GM12873 (cell line): ENCODE measurements around the gene DPP3.

Experiments used
- TF ChIP-seq, protein P1 (sequence below): IDR thresholded peaks from 2 replicates; pipeline ENCODE4 v1.5.1; 2012; ENCODE audit warnings: low read depth, mild to moderate bottlenecking, moderate library complexity, low read length, control low read depth; ENCODE audit not compliant: insufficient read depth; ENCODE audit errors: missing control alignments

DPP3 gene

DNA sequence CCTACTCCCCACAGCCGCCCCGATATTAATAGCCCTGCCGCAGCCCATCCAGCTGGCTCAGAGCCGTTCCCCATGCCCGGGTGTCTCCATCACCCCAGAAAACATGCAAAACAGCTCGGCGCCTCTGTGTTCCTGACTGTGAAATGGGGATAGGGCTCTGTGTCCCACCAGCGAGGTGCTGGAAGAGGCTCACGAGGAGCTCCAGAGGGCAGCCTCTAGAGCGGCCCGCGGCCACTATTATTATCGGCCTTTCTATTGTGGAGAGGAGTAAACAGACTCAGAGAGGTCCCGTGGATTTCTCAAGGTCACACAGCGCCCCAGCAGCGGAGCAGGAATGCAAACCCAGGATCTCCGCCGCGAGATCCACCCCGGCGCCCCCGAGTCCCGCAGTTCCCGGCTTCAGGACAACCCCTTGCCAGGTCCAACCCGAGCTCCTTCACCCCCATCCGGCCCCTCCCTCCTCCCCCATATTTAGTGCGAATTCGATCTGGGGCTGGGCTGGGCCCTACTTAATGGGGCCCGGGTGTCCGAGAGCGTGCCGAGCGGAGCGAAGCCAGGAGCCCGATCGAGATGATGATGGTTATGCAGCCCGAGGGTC, 66.2 kb downstream of the DPP3 start, which contains the start of gene ACTN3:
Gene ACTN3 (plus strand): TSS at position 536 of the 598 bp plus-strand sequence. CDS start 35 bp downstream, at position 571.
- TF ChIP-seq, protein P1, sequence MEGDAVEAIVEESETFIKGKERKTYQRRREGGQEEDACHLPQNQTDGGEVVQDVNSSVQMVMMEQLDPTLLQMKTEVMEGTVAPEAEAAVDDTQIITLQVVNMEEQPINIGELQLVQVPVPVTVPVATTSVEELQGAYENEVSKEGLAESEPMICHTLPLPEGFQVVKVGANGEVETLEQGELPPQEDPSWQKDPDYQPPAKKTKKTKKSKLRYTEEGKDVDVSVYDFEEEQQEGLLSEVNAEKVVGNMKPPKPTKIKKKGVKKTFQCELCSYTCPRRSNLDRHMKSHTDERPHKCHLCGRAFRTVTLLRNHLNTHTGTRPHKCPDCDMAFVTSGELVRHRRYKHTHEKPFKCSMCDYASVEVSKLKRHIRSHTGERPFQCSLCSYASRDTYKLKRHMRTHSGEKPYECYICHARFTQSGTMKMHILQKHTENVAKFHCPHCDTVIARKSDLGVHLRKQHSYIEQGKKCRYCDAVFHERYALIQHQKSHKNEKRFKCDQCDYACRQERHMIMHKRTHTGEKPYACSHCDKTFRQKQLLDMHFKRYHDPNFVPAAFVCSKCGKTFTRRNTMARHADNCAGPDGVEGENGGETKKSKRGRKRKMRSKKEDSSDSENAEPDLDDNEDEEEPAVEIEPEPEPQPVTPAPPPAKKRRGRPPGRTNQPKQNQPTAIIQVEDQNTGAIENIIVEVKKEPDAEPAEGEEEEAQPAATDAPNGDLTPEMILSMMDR, result no peak

DNA sequence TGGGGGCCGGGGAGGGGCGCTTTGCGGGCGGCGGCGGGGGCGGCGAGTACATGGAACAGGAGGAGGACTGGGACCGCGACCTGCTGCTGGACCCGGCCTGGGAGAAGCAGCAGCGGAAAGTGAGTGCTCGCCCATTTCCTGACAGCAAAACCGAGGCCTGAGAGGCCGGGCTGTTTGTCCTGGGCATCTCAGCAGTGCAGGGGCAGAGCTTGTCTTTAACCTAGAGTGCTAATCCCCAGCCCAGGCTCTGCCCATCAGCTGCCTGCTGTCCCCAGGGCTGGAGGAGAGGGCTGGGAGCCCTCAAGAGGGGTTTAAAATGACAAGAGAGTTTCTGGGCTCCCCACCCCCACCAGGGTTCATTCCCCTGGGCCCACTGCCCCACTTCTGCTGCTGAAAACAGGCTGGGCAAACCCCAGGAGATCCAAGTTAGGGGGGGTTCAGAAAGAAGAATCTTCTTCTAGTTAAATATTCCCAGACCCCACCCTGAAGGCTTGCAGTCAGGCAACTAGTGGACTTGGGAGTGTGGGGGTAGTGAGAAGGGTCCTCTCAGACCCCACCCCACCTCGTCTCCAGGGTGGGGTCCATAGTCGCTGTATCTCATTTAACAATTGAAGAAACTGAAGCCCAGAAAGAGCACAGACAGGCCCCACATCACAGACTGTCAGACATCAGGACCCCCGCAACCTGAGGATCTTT, 66.9 kb downstream of the DPP3 start:
- TF ChIP-seq, protein P1, result no peak

DNA sequence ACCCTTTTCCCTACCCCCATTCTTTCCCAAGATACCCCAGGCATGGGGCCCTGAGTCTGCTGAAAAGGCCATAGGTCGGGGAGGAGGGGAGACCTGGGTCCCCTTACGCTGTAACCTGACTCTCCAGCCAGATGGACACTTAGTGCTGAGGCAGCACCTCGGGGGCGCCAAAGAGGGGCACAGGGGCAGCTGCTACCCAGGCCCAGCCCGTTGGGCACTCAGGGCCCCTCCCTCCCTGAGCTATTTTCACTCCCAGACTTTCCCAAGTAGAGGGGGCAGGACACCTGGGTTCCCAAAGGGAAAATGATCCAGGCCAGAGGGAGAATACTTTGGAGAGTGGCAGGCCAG, 67.4 kb downstream of the DPP3 start:
- TF ChIP-seq, protein P1, result no peak

DNA sequence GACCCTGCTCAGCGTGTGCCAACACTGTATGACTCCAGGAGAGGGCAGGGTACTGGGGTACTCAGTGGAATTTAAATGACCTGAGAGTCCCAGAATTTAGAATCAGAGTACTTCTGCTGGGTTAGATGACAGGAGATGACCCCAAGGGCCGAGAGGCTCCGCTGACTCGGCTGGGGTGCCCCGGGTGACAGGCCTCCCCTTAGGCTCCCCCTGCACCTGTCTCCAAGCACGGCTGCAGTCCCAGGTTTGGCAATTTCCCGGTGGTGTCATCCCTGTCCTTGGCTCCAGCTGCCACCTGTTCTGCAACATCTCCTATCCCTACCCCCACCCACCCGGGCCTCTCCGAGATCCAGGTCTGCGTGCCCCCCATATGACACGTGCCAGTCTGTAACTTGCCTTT, 67.8 kb downstream of the DPP3 start:
- TF ChIP-seq, protein P1, result no peak

DNA sequence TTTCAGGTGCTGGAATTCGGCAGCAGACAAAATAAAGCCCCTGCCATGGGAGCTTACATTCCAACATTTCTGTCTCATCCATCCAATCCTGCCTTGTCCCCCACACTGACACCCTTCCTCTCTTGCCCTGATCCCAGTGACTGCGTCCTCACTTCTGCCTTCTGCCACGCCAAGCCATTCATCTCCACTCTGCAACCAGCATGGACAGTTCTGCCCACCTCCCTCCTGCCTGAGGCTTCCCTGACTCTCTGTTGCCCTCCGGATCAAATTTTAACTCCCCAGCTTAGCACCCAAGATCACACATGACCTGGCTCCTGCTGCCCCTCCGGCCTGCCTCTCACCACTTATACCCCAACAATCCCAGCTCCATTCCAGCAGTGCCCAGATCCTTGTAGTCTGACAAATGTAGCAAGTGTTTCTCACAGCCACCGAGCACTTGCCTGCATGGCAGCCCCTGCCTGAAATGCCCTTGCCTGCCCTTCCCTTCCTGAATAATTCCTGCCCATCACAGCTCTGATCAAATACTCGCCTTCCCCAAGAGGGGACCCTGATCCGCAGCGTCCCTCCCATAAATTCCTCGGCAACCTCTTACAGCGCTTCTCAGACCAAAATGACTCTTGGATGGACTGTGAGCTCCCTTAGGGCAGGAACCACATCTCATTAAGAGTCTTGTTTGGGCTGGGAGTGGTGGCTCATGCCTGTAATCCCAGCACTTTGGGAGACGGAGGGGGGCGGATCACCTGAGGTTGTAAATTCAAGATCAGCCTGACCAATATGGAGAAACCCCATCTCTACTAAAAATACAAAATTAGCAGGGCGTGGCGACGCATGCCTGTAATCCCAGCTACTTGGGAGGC, 68.8 kb downstream of the DPP3 start:
- TF ChIP-seq, protein P1, result no peak

DNA sequence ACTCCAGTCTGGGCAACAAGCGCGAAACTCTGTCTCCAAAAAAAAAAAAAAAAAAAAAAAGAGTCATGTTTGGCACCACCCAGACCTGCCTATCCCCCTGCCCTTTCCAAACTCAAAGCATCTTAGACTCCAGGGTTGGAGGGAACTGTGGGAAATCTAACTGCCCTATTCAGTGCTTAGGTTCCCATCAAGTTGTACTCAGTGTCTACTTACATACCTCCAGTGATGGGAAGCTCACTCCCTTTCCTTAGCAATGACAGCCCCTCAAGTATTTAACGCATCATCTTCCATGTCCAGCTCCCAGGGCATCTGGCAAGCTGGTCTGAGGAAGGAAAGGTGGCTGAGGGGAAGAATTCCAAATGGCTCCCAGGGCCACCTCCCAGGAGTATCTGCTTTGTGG, 69.5 kb downstream of the DPP3 start:
- TF ChIP-seq, protein P1, result no peak

DNA sequence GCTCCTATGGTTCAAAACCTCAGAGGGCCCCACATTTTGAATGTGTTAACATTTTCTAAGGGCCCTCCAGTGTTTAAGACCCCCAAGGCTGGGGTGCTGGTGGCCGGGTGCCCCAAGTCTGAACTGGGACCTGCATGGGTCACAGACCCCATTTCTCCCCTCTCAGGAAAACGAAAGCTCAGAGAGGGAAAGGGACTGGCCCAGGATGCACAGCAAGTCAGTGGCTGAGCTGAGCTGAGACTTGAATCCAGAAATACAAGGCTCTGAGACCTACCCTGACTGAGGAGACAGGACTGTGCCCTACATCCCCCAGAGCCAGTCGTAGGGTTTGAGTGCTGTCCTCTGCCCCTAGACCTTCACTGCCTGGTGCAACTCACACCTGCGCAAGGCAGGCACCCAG, 70.7 kb downstream of the DPP3 start:
- TF ChIP-seq, protein P1, result no peak
